ENCODE results near the gene TOR2A. TPM values are rescaled to one million over a fixed set of nuclear protein-coding genes. Genes with fewer than 3 reads are reported as not detected.

The TOR2A gene
- total and polyA plus RNA-seq, 5 donors from 2014 or later, result 11.9 to 30.2 (median 23.2) TPM

DNA sequence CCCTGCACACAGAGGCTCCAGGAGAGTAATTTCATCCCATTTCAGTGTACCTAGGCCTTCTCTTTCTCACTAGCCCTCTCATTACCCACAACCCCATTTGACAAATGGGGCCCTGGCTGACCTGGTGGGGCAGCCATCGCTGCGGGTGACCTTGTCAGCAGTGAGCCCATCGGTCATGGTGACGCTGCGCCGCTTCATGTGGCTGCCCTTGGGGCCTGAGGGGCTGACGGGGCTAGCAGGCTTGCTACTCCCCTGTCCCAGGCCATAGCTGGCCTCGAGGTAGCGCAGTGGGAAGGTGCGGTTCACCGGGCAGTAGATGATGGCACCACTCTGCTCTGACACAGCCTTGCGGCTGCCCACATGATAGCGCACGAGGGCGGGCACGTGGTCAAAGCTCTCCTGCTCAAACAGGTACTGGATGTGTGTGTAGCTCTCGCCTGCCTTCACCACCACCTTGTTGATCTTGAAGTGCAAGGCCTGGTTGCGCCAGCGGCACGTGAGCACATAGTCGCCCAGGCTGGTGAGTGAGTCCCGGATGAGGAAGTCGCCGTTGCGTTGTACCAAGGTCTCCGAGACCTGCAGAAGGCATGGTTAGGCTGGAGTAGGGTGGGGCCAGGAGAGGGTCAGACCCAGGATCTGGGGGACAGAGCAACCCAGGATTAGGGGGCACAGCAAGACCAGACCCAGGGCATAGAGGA, 14.1 kb upstream of the TOR2A start:
- Histone ChIP-seq H3K36me3 (ENCODE audit: control insufficient read depth, insufficient read depth, low read length) (peaks cover 89% of the 10 kb centered on the region), H3K9me3 (ENCODE audit: control insufficient read depth in 2 of 2, low read length in 2 of 2) (no peaks in the 10 kb centered on the region), H3K27me3 (ENCODE audit: control insufficient read depth, insufficient read depth, low read length) (no peaks in the 10 kb centered on the region), H3K27ac (ENCODE audit: insufficient read depth, low read length, poor library complexity, severe bottlenecking) (no peak overlapping the region), H3K4me1 (ENCODE audit: control insufficient read depth, insufficient read depth, low read length, poor library complexity, severe bottlenecking) (no peaks in the 10 kb centered on the region), H3K4me3 (ENCODE audit: low read depth, low read length) (no peak overlapping the region)
- Mint-ChIP-seq H3K4me3 (no peak overlapping the region), H3K27me3 (no peaks in the 10 kb centered on the region), H3K9me3 (no peaks in the 10 kb centered on the region), H3K36me3 (peaks cover 16% of the 10 kb centered on the region), H3K4me1 (peaks cover 5 to 20% (median 9%) of the 10 kb centered on the region in 4 donors), H3K27ac (no peak overlapping the region)
- no peak for DNase-seq
- ATAC-seq (ENCODE audit: low read depth in 2 of 2), result no peak

DNA sequence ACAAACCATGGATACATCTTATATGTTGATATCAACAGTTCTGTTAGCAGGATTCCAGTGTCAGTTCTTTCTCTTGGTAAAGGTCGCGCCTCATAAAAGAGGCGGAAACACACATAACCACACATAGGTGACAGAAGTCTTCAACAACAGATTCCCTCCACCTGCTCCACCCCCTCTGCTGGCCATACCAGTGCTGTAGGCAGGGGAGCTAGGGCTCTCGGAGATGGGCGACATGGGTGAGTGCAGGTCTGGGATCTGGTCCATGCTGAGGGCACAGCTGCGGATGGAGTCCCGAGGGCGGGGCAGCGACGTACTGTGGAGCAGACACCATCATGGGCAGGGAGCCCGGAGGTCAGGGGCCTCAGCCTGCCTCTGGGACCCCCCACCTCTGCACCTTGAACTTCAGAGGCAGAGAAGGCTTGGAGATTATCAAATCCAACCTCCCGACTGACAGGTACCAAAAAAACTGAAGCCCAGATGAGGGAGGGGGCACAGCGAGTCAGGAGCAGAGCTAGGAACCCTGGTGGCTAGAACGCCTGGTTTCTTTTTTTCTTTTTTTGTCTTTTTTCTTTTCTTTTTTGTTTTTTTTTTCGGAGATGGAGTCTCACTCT, 12.0 kb upstream of the TOR2A start:
- H3K27ac Mint-ChIP-seq, result peak overlapping the region; percentile 55 to 69 (median 56)

DNA sequence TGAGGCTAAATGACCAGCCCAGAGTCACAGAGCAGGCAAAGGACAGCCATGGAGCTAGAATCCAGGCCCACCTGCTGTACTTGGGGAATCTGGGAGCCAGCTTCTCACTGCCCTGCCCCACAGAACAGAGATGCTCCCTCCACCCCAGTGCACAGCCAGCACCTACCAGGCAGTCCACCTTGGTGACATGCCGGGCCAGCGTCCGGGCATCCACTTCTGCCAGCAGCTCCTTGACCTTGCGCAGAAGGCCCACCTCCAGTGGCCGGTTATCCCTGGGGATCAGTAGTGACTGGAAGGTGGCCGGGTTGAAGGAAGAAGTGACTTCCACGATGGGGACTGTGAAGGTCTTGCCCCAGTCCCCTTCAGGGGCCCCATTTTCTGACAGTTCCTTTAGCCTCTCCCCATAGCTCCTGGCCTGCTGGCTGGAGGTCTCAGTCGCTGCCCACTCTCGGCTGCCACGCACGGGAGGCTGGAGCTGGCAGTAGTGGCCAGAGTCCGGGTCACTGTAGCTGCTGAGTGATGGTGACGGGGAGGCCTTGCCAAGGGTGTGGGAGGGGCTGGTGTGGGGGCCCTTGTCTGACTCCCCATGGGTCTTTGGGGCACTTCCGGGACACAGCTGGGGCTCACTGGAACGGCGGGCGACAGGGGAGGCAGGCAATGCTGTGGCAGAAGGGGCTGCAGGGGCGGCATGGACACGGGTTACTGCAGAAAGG, 9.5 kb upstream of the TOR2A start:
- Mint-ChIP-seq H3K4me1 (peaks cover 0 to 7% (median under 1%) of the 10 kb centered on the region in 4 donors), H3K4me3 (no peak overlapping the region), H3K9me3 (no peaks in the 10 kb centered on the region), H3K27ac (no peak overlapping the region), H3K36me3 (peaks cover 11% of the 10 kb centered on the region), H3K27me3 (no peaks in the 10 kb centered on the region)
- no peak for DNase-seq
- H3K36me3 ChIP-seq (ENCODE audit: control insufficient read depth, insufficient read depth, low read length), result peaks cover 81% of the 10 kb centered on the region
- no peak overlapping the region for H3K4me3 ChIP-seq (ENCODE audit: low read depth, low read length)
- no peaks in the 10 kb centered on the region for H3K27me3 ChIP-seq (ENCODE audit: control insufficient read depth, insufficient read depth, low read length)
- ATAC-seq (ENCODE audit: low read depth in 2 of 2), result no peak
- H3K9me3 ChIP-seq (ENCODE audit: control insufficient read depth in 2 of 2, low read length in 2 of 2), result no peaks in the 10 kb centered on the region
- H3K27ac ChIP-seq (ENCODE audit: insufficient read depth, low read length, poor library complexity, severe bottlenecking), result no peak overlapping the region
- no peaks in the 10 kb centered on the region for H3K4me1 ChIP-seq (ENCODE audit: control insufficient read depth, insufficient read depth, low read length, poor library complexity, severe bottlenecking)

More for the DNA sequence above, 12.0 kb upstream of the TOR2A start:
- no peak overlapping the region for H3K4me3 Mint-ChIP-seq
- ATAC-seq (ENCODE audit: low read depth in 2 of 2) (peak in 1 of 2 donors; percentile 67), DNase-seq (peak in 1 of 3 donors; percentile 36)
- Histone ChIP-seq H3K4me1 (ENCODE audit: control insufficient read depth, insufficient read depth, low read length, poor library complexity, severe bottlenecking) (no peaks in the 10 kb centered on the region), H3K36me3 (ENCODE audit: control insufficient read depth, insufficient read depth, low read length) (peaks cover 84% of the 10 kb centered on the region), H3K4me3 (ENCODE audit: low read depth, low read length) (no peak overlapping the region), H3K27me3 (ENCODE audit: control insufficient read depth, insufficient read depth, low read length) (no peaks in the 10 kb centered on the region), H3K27ac (ENCODE audit: insufficient read depth, low read length, poor library complexity, severe bottlenecking) (no peak overlapping the region), H3K9me3 (ENCODE audit: control insufficient read depth in 2 of 2, low read length in 2 of 2) (no peaks in the 10 kb centered on the region)
- H3K9me3 Mint-ChIP-seq, result no peaks in the 10 kb centered on the region
- peaks cover 0 to 13% (median 5%) of the 10 kb centered on the region in 4 donors for H3K4me1 Mint-ChIP-seq
- no peaks in the 10 kb centered on the region for H3K27me3 Mint-ChIP-seq
- peaks cover 20% of the 10 kb centered on the region for H3K36me3 Mint-ChIP-seq

DNA sequence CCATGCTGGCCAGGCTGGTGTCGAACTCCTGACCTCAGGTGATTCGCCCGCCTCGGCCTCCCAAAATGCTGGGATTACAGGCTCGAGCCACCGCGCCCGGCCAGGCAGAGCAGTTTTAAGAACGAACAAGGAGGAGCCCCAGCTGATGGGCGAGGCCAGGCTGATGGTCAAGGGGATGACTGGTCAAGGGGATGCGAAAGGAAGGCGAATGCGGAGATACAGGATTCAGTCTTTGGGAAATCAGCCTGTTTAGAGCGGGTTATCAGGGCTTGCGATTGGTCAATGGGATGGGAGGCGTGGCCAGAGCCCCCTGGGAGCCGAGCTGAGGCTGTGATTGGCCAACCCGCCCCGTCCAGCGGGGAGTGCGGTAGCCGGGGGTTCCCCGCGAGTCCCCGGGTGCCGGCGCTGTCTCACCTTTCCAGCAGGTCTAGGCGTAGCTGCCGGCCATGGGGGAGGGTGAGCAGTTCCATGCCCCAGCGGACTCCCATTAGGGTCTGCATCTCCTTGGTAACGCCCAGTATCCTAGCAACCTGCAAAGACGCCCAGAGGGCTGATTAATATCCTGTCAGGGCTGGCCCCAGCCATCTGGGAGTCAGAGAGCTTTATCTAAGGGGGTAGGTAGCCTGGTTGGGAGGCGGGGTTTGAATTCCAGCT, 7.5 kb upstream of the TOR2A start:
- DNase-seq (no peak), ATAC-seq (ENCODE audit: low read depth in 2 of 2) (no peak)
- Mint-ChIP-seq H3K4me3 (no peak overlapping the region), H3K27ac (no peak overlapping the region), H3K36me3 (peaks cover 21% of the 10 kb centered on the region), H3K9me3 (no peaks in the 10 kb centered on the region), H3K27me3 (no peaks in the 10 kb centered on the region), H3K4me1 (peaks cover 0 to 7% (median 3%) of the 10 kb centered on the region in 4 donors)
- H3K4me1 ChIP-seq (ENCODE audit: control insufficient read depth, insufficient read depth, low read length, poor library complexity, severe bottlenecking), result no peaks in the 10 kb centered on the region
- no peak overlapping the region for H3K4me3 ChIP-seq (ENCODE audit: low read depth, low read length)
- no peak overlapping the region for H3K27ac ChIP-seq (ENCODE audit: insufficient read depth, low read length, poor library complexity, severe bottlenecking)
- H3K36me3 ChIP-seq (ENCODE audit: control insufficient read depth, insufficient read depth, low read length), result peaks cover 76% of the 10 kb centered on the region
- H3K27me3 ChIP-seq (ENCODE audit: control insufficient read depth, insufficient read depth, low read length), result no peaks in the 10 kb centered on the region
- no peaks in the 10 kb centered on the region for H3K9me3 ChIP-seq (ENCODE audit: control insufficient read depth in 2 of 2, low read length in 2 of 2)

DNA sequence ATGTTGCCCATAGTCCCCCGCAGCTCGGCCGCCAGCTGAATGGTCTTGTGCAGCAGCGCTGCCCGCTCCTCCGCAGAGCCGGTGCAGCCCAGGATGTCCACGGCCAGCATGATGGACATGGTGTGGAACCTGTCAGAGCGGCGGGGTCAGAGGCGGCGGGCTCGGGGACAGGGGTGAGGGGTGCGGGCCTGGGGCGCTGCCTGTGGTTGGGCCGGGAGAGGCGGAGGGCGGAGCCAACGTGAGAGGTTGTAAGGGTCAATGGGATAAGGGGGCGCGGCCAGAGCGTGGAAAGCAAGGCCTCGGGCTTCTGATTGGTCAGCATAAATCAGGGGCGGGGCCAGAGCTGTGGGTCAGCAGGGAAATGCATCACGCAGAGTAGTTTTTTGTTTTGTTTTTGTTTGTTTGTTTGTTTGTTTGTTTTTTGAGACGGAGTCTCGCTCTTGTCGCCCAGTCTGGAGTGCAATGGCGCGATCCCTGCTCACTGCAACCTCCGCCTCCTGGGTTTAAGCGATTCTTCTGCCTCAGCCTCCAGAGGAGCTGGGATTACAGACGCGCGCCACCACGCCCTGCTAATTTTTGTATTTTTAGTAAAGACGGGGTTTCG, 6.8 kb upstream of the TOR2A start:
- no peak overlapping the region for H3K27ac Mint-ChIP-seq

DNA sequence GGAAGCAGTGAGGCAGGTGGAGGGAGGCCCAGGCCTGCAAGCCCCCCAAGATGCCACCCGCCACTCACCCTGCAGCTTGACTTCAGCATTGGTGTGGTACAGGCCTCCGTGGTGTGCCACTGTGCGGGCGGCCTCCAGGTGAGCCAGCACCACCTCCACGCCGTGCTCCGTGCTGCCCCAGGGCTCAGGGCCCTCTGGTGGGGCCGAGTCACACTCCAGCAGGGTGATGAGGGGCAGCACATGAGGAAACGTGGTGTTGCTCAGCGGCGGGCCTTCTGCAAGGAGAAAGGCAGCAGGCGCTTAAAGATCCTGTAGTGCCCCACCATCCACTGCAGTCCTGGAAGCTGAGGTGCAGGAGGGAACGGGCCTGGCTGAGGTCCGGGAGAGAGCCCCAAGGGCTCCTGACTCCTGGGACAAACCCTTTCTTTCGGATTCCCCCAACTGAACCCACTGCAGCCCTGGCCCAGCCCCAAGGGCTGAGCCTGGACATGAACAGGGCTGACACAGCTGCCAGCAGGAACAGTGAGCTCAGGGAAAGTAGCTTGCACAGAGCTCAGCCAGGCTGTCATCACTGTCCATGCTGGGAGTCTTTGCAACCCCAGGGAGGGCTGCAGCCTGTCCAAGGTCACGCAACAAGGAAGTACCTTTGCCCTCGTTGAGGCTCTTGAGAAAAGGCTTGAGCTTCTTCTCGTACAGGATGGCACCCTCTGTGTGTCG, 4.7 kb upstream of the TOR2A start:
- Histone ChIP-seq H3K27ac (ENCODE audit: insufficient read depth, low read length, poor library complexity, severe bottlenecking) (no peak overlapping the region), H3K4me3 (ENCODE audit: low read depth, low read length) (no peak overlapping the region), H3K36me3 (ENCODE audit: control insufficient read depth, insufficient read depth, low read length) (peaks cover 54% of the 10 kb centered on the region), H3K27me3 (ENCODE audit: control insufficient read depth, insufficient read depth, low read length) (no peaks in the 10 kb centered on the region), H3K9me3 (ENCODE audit: control insufficient read depth in 2 of 2, low read length in 2 of 2) (no peaks in the 10 kb centered on the region), H3K4me1 (ENCODE audit: control insufficient read depth, insufficient read depth, low read length, poor library complexity, severe bottlenecking) (peaks cover 7% of the 10 kb centered on the region)
- H3K27me3 Mint-ChIP-seq, result no peaks in the 10 kb centered on the region
- no peak for DNase-seq
- ATAC-seq (ENCODE audit: low read depth in 2 of 2), result no peak
- no peak overlapping the region for H3K27ac Mint-ChIP-seq
- peaks cover 0 to 6% (median 5%) of the 10 kb centered on the region in 4 donors for H3K4me1 Mint-ChIP-seq
- peaks cover 21% of the 10 kb centered on the region for H3K36me3 Mint-ChIP-seq
- no peak overlapping the region for H3K4me3 Mint-ChIP-seq
- H3K9me3 Mint-ChIP-seq, result no peaks in the 10 kb centered on the region

More for the DNA sequence above, 6.8 kb upstream of the TOR2A start:
- no peak overlapping the region for H3K4me3 ChIP-seq (ENCODE audit: low read depth, low read length)
- H3K27me3 ChIP-seq (ENCODE audit: control insufficient read depth, insufficient read depth, low read length), result no peaks in the 10 kb centered on the region
- H3K4me1 ChIP-seq (ENCODE audit: control insufficient read depth, insufficient read depth, low read length, poor library complexity, severe bottlenecking), result no peaks in the 10 kb centered on the region
- Mint-ChIP-seq H3K27me3 (no peaks in the 10 kb centered on the region), H3K4me1 (peaks cover 0 to 6% (median 2%) of the 10 kb centered on the region in 4 donors), H3K36me3 (peaks cover 21% of the 10 kb centered on the region), H3K4me3 (no peak overlapping the region), H3K9me3 (no peaks in the 10 kb centered on the region)
- no peaks in the 10 kb centered on the region for H3K9me3 ChIP-seq (ENCODE audit: control insufficient read depth in 2 of 2, low read length in 2 of 2)
- DNase-seq (no peak), ATAC-seq (ENCODE audit: low read depth in 2 of 2) (no peak)
- peaks cover 70% of the 10 kb centered on the region for H3K36me3 ChIP-seq (ENCODE audit: control insufficient read depth, insufficient read depth, low read length)
- no peak overlapping the region for H3K27ac ChIP-seq (ENCODE audit: insufficient read depth, low read length, poor library complexity, severe bottlenecking)

DNA sequence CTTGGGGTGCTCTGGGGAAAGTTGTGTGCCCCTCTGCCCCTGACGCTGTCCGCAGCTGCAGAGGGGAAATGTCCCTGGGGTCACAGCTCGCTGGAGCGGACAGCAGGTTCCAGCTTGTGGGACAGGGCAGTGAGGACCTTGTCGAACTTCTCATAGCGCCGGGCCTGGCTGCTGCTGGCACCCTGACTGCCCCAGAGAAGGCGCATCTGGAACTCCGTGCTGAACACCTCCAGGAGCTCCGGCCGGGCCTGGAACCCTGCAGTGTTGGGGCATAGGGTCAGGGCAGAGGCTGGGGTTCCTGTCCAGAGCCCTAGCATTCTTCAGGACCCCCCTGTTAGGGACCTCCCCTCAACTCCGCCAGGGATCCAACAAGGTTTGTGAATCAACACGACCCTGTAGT, 3.6 kb upstream of the TOR2A start:
- peaks cover 2 to 16% (median 10%) of the 10 kb centered on the region in 4 donors for H3K4me1 Mint-ChIP-seq
- no peaks in the 10 kb centered on the region for H3K27me3 Mint-ChIP-seq
- H3K36me3 Mint-ChIP-seq, result peaks cover 19% of the 10 kb centered on the region
- H3K4me3 Mint-ChIP-seq, result no peak overlapping the region
- ATAC-seq (ENCODE audit: low read depth in 2 of 2), result no peak
- no peak overlapping the region for H3K27ac ChIP-seq (ENCODE audit: insufficient read depth, low read length, poor library complexity, severe bottlenecking)
- peak overlapping the region in 1 of 3 donors; percentile 78 for H3K27ac Mint-ChIP-seq
- peaks cover 15% of the 10 kb centered on the region for H3K4me1 ChIP-seq (ENCODE audit: control insufficient read depth, insufficient read depth, low read length, poor library complexity, severe bottlenecking)
- no peak for DNase-seq
- H3K4me3 ChIP-seq (ENCODE audit: low read depth, low read length), result no peak overlapping the region
- H3K9me3 ChIP-seq (ENCODE audit: control insufficient read depth in 2 of 2, low read length in 2 of 2), result no peaks in the 10 kb centered on the region
- H3K36me3 ChIP-seq (ENCODE audit: control insufficient read depth, insufficient read depth, low read length), result peaks cover 46% of the 10 kb centered on the region
- H3K27me3 ChIP-seq (ENCODE audit: control insufficient read depth, insufficient read depth, low read length), result no peaks in the 10 kb centered on the region
- no peaks in the 10 kb centered on the region for H3K9me3 Mint-ChIP-seq

All from CD4-positive, CD25-positive, alpha-beta regulatory T cell (primary cell).